Right lung (tissue), 5 donors: ENCODE results near the gene TARP. TPM values are rescaled to one million over a fixed set of nuclear protein-coding genes. Genes with fewer than 3 reads are reported as not detected.

Source experiments
- DNase-seq, 2 donors: peaks; one replicate each; pipeline ENCODE4 v3.0.0-alpha.2; 2013
- polyA plus RNA-seq, 5 donors: library from polyadenylated mRNA; unstranded; fragments of 120-200 nt; gene quantifications; one replicate each; pipeline versions ENCODE4 v1.2.1 to v1.2.3, GENCODE V29; 2013; ENCODE audit warnings: inconsistent platforms in 1 of 5, low replicate concordance in 1 of 5; ENCODE audit not compliant: insufficient read length in 5 of 5, insufficient read depth in 1 of 5

Gene TARP

GRCh38 chr7:38217672-38218071 is 55.8 kb downstream of the TARP start:
- no peak for DNase-seq

- DNase-seq: peak; percentile 81 to 84
Measured at GRCh38 chr7:38215735-38216670, 57.4 kb downstream of the TARP start.

GRCh38 chr7:38215115-38215514 is 58.3 kb downstream of the TARP start:
- DNase-seq: no peak

- DNase-seq: no peak
Measured at GRCh38 chr7:38211940-38212339, 61.5 kb downstream of the TARP start.

GRCh38 chr7:38211486-38211885 is 62.0 kb downstream of the TARP start:
- DNase-seq: no peak

Other genes starting within 250 kb of the TARP start
- 10 to 100 TPM; 54.7 to 71.7 (median 66.8) TPM for gene STARD3NL, start 95.4 kb downstream of the TARP start, polyA plus RNA-seq